ENCODE measurements around the gene GALNT14.

DNA sequence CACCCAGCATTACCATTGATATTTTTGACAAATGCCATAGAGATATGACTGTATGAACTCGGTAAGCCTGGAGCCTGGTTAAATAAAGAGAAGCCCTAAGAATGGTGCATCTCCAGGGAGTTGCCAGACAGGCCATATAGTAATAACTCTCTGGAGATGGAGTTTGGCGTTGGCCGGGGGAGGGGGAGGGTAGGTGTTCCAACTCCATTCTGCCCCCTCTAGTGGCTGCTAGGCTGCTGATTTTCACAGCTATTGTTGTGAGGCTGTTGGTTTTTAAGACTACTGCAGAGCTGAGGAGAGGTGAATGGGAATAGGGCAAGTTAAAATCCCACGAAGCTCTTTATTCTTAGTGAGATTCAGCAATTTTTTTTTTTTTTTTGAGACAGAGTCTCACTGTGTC is 99.9 kb downstream of the GALNT14 start:
- TF ChIP-seq, protein P1, sequence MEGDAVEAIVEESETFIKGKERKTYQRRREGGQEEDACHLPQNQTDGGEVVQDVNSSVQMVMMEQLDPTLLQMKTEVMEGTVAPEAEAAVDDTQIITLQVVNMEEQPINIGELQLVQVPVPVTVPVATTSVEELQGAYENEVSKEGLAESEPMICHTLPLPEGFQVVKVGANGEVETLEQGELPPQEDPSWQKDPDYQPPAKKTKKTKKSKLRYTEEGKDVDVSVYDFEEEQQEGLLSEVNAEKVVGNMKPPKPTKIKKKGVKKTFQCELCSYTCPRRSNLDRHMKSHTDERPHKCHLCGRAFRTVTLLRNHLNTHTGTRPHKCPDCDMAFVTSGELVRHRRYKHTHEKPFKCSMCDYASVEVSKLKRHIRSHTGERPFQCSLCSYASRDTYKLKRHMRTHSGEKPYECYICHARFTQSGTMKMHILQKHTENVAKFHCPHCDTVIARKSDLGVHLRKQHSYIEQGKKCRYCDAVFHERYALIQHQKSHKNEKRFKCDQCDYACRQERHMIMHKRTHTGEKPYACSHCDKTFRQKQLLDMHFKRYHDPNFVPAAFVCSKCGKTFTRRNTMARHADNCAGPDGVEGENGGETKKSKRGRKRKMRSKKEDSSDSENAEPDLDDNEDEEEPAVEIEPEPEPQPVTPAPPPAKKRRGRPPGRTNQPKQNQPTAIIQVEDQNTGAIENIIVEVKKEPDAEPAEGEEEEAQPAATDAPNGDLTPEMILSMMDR (conservative IDR thresholded peaks at IDR 0.05 in 1 of 2, IDR thresholded peaks at IDR 0.05 in 1 of 2; ENCODE audit: extremely low read depth in 1 of 2, insufficient read depth in 1 of 2, low read depth in 1 of 2, low read length in 2 of 2): no peak
- no peak for TF ChIP-seq EZH2 (IDR thresholded peaks at IDR 0.05; ENCODE audit: borderline replicate concordance, low read length)
